ENCODE data around the gene PEAK1. TPM values are rescaled to one million over a fixed set of nuclear protein-coding genes. Genes with fewer than 3 reads are reported as not detected.

Gene PEAK1
- total RNA-seq, 1 experiment from 2014 or later: 2.5 TPM

DNA sequence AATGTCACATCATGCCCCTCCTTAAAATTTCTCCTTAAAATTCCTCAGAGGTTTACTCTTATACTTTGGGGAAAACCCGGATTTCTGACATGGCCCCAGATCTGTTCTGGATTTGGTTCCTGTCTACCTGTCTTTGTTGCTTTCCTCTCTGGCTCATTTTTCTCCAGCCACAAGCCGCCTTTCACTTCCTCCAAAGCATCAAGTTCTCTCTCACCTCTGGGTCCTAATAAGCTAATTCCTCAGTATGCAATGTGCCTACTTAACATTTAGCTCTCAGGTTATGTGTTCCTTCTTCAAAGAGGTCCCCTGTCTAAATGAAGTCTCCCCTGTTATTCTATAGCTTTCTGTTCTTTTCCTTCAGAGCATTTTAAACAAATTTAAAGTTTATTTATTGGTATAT, 16.9 kb upstream of the PEAK1 start:
- H3K27ac ChIP-seq (ENCODE audit: low read length): no peak overlapping the region
- H2AFZ ChIP-seq (ENCODE audit: low read length): no peak overlapping the region
- no peaks in the 10 kb centered on the region for H3K36me3 ChIP-seq (ENCODE audit: insufficient read depth, low read length)
- H3K4me3 ChIP-seq (ENCODE audit: low read length): no peak overlapping the region
- DNase-seq: no peak
- H3K4me2 ChIP-seq (ENCODE audit: low read depth, low read length, poor library complexity, severe bottlenecking): no peak overlapping the region
- peaks cover 13% of the 10 kb centered on the region; the same call in 1 of the 2 replicates for H3K79me2 ChIP-seq (ENCODE audit: low read length)
- H3K4me1 ChIP-seq (ENCODE audit: low read length): peaks cover 5% of the 10 kb centered on the region
- no peaks in the 10 kb centered on the region for H3K9me2 ChIP-seq (replicated peaks; ENCODE audit: insufficient read depth, low read length)
- no peak overlapping the region for H3K9ac ChIP-seq (ENCODE audit: low read length)
- H3K27me3 ChIP-seq (ENCODE audit: low read length): no peaks in the 10 kb centered on the region
- peaks cover 67% of the 10 kb centered on the region for H4K20me1 ChIP-seq (ENCODE audit: insufficient read depth, low read depth, low read length)
- no peaks in the 10 kb centered on the region for H3K9me3 ChIP-seq (ENCODE audit: low read length)

DNA sequence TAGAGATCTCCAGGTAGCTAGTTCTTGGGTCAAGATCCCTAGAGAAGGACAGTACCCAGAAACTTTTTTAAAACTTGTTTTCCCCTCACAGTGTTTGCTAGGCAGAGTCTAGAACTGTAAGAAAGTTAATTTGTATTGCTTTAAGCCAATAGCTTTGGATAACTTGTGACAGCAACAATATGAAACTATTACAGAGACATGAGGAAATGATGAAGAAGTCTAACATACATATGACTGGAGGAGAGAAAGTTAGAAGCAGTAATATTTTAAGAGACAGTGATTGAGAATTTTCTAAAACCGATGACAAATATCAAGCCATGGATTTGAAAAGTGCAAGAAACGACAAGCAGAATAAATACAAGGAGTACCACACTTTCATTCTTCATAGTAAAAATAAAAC, 10.7 kb upstream of the PEAK1 start:
- Histone ChIP-seq H3K9ac (ENCODE audit: low read length) (no peak overlapping the region), H3K27ac (ENCODE audit: low read length) (no peak overlapping the region), H4K20me1 (ENCODE audit: insufficient read depth, low read depth, low read length) (peaks cover 60% of the 10 kb centered on the region), H3K36me3 (ENCODE audit: insufficient read depth, low read length) (no peaks in the 10 kb centered on the region), H3K9me2 (replicated peaks; ENCODE audit: insufficient read depth, low read length) (no peaks in the 10 kb centered on the region), H3K4me2 (ENCODE audit: low read depth, low read length, poor library complexity, severe bottlenecking) (no peak overlapping the region), H2AFZ (ENCODE audit: low read length) (no peak overlapping the region), H3K79me2 (ENCODE audit: low read length) (peaks cover 35% of the 10 kb centered on the region), H3K4me1 (ENCODE audit: low read length) (no peaks in the 10 kb centered on the region), H3K27me3 (ENCODE audit: low read length) (no peaks in the 10 kb centered on the region), H3K9me3 (ENCODE audit: low read length) (no peaks in the 10 kb centered on the region), H3K4me3 (ENCODE audit: low read length) (no peak overlapping the region)
- DNase-seq: no peak

DNA sequence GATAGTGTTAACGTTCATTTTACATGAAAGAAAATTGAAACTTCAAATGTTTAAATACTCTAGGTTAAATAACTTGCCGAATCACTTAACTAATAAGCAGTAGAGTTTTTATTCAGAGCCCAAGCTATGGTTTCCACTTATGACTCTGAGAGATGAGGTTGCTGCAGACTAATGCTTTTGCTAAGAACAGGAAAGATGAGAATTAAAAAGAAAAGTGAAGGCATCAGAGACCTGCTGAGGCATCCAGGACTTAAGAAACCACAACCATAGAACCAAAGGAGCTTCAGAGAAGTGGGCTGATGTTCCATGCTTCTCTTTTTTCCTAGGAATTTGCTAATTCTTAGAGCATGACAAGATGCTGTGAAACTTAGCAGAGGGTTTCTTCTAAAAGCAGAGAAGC, 10.3 kb upstream of the PEAK1 start:
- H3K79me2 ChIP-seq (ENCODE audit: low read length): peaks cover 35% of the 10 kb centered on the region
- no peak overlapping the region for H3K27ac ChIP-seq (ENCODE audit: low read length)
- H3K4me2 ChIP-seq (ENCODE audit: low read depth, low read length, poor library complexity, severe bottlenecking): no peak overlapping the region
- H2AFZ ChIP-seq (ENCODE audit: low read length): no peak overlapping the region
- H3K9ac ChIP-seq (ENCODE audit: low read length): no peak overlapping the region
- no peak for DNase-seq
- H3K27me3 ChIP-seq (ENCODE audit: low read length): no peaks in the 10 kb centered on the region
- peaks cover 60% of the 10 kb centered on the region for H4K20me1 ChIP-seq (ENCODE audit: insufficient read depth, low read depth, low read length)
- H3K4me1 ChIP-seq (ENCODE audit: low read length): no peaks in the 10 kb centered on the region
- no peaks in the 10 kb centered on the region for H3K9me3 ChIP-seq (ENCODE audit: low read length)
- no peaks in the 10 kb centered on the region for H3K36me3 ChIP-seq (ENCODE audit: insufficient read depth, low read length)
- H3K4me3 ChIP-seq (ENCODE audit: low read length): no peak overlapping the region
- no peaks in the 10 kb centered on the region for H3K9me2 ChIP-seq (replicated peaks; ENCODE audit: insufficient read depth, low read length)

DNA sequence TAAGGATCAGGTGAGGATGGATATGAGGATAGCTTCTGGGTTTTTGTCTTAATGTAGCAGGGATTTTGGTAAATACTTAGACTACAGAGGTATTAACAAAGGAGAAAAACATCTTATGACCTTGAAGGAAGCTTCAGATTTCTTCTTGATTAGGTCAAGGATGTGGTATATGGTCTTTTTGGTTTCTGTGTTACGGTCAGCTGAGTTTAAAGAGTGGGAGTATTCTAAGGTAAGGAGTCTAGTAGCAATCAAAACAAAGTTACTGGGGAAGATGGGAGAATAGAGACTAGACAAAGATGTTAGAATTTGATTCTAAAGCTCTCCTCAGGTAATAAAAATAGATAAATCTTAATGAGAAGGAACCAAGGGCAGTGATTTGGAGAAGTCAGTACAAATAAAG, 7.0 kb upstream of the PEAK1 start:
- no peak for DNase-seq
- H3K27ac ChIP-seq (ENCODE audit: low read length): no peak overlapping the region

DNA sequence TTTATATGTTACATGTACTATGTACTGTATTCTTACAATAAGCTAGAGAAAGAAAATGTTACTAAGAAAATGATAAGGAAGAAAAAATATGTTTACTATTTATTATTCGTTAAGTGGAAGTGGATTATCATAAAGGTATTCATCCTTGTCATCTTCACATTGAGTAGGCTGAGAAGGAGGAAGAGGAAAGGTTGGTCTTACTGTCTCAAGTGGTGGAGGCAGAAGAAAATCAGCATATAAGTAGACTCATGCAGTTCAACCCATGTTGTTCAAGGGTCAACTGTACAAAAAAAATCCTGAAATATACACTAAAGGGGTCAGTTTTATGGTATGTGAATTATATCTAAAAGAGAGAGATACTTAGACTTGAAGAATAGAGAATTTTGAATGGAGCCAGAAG, 6.5 kb upstream of the PEAK1 start:
- no peak overlapping the region for H3K9ac ChIP-seq (ENCODE audit: low read length)
- H3K9me3 ChIP-seq (ENCODE audit: low read length): no peaks in the 10 kb centered on the region
- no peak overlapping the region for H3K4me3 ChIP-seq (ENCODE audit: low read length)
- no peak for DNase-seq
- no peaks in the 10 kb centered on the region for H3K27me3 ChIP-seq (ENCODE audit: low read length)
- no peak overlapping the region for H3K4me2 ChIP-seq (ENCODE audit: low read depth, low read length, poor library complexity, severe bottlenecking)
- no peaks in the 10 kb centered on the region for H3K9me2 ChIP-seq (replicated peaks; ENCODE audit: insufficient read depth, low read length)
- no peak overlapping the region for H2AFZ ChIP-seq (ENCODE audit: low read length)
- H4K20me1 ChIP-seq (ENCODE audit: insufficient read depth, low read depth, low read length): peaks cover 54% of the 10 kb centered on the region
- H3K4me1 ChIP-seq (ENCODE audit: low read length): peaks cover 8% of the 10 kb centered on the region
- H3K36me3 ChIP-seq (ENCODE audit: insufficient read depth, low read length): no peaks in the 10 kb centered on the region
- peaks cover 38% of the 10 kb centered on the region for H3K79me2 ChIP-seq (ENCODE audit: low read length)
- H3K27ac ChIP-seq (ENCODE audit: low read length): no peak overlapping the region

More for the DNA sequence above, 7.0 kb upstream of the PEAK1 start:
- Histone ChIP-seq H4K20me1 (ENCODE audit: insufficient read depth, low read depth, low read length) (peaks cover 57% of the 10 kb centered on the region), H3K27me3 (ENCODE audit: low read length) (no peaks in the 10 kb centered on the region), H3K9me2 (replicated peaks; ENCODE audit: insufficient read depth, low read length) (no peaks in the 10 kb centered on the region), H3K4me2 (ENCODE audit: low read depth, low read length, poor library complexity, severe bottlenecking) (no peak overlapping the region), H3K4me3 (ENCODE audit: low read length) (no peak overlapping the region), H3K9me3 (ENCODE audit: low read length) (no peaks in the 10 kb centered on the region), H2AFZ (ENCODE audit: low read length) (no peak overlapping the region), H3K4me1 (ENCODE audit: low read length) (peaks cover 3% of the 10 kb centered on the region), H3K36me3 (ENCODE audit: insufficient read depth, low read length) (no peaks in the 10 kb centered on the region), H3K9ac (ENCODE audit: low read length) (no peak overlapping the region), H3K79me2 (ENCODE audit: low read length) (peaks cover 34% of the 10 kb centered on the region)

DNA sequence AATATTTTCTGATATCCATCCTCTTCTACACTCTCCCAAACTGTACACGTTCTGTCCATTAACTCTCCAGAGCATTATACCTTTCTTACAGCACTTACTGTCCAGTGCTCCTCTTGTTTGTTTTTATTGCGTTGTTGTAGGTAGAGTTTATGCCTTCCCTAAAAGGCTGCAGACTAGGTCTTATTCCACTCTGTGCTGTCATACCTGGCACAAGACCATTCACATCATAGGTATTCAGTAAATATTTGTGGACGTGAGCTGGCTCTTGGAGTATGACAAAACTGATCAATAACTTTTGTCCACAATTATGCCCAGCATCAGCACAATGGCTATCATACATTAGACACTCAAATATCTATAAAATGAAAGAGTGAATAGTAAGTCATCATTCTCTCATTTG, 5.2 kb upstream of the PEAK1 start:
- Histone ChIP-seq H3K27ac (ENCODE audit: low read length) (no peak overlapping the region), H3K4me3 (ENCODE audit: low read length) (no peak overlapping the region), H3K4me2 (ENCODE audit: low read depth, low read length, poor library complexity, severe bottlenecking) (no peak overlapping the region)

DNA sequence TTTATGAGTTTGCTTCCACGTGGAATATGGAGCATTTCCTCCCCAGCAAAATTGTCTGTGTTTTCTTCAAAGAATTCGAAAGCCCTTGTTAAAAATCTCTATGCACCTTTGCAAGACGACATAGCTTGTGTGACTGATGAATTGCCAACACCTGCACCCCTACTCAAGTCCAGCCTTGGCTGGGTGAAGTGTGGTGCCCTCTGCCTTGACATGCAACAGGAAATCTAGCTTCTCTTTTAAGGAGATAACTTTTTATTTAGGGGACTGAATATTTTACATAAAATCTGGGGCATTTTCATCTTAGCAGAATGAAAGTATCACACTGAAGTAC, 1.4 kb upstream of the PEAK1 start:
- Histone ChIP-seq H2AFZ (ENCODE audit: low read length) (peak overlapping the region; percentile 90; the same call in 1 of the 2 replicates), H3K4me3 (ENCODE audit: low read length) (peak overlapping the region; percentile 80), H3K4me2 (ENCODE audit: low read depth, low read length, poor library complexity, severe bottlenecking) (peak overlapping the region; percentile 94), H3K9ac (ENCODE audit: low read length) (peak overlapping the region; percentile 81), H3K27me3 (ENCODE audit: low read length) (no peaks in the 10 kb centered on the region), H3K9me2 (replicated peaks; ENCODE audit: insufficient read depth, low read length) (no peaks in the 10 kb centered on the region), H3K36me3 (ENCODE audit: insufficient read depth, low read length) (no peaks in the 10 kb centered on the region), H3K9me3 (ENCODE audit: low read length) (no peaks in the 10 kb centered on the region), H3K79me2 (ENCODE audit: low read length) (peaks cover 13% of the 10 kb centered on the region), H4K20me1 (ENCODE audit: insufficient read depth, low read depth, low read length) (peaks cover 28% of the 10 kb centered on the region), H3K4me1 (ENCODE audit: low read length) (peaks cover 16% of the 10 kb centered on the region), H3K27ac (ENCODE audit: low read length) (no peak overlapping the region; the same call in 1 of the 2 replicates)
- peak; percentile 55 for DNase-seq

More for the DNA sequence above, 5.2 kb upstream of the PEAK1 start:
- DNase-seq: no peak
- H2AFZ ChIP-seq (ENCODE audit: low read length): no peak overlapping the region
- H3K36me3 ChIP-seq (ENCODE audit: insufficient read depth, low read length): no peaks in the 10 kb centered on the region
- H3K4me1 ChIP-seq (ENCODE audit: low read length): peaks cover 8% of the 10 kb centered on the region
- no peaks in the 10 kb centered on the region for H3K9me3 ChIP-seq (ENCODE audit: low read length)
- peaks cover 30% of the 10 kb centered on the region for H3K79me2 ChIP-seq (ENCODE audit: low read length)
- no peak overlapping the region for H3K9ac ChIP-seq (ENCODE audit: low read length)
- peaks cover 45% of the 10 kb centered on the region for H4K20me1 ChIP-seq (ENCODE audit: insufficient read depth, low read depth, low read length)
- H3K9me2 ChIP-seq (replicated peaks; ENCODE audit: insufficient read depth, low read length): no peaks in the 10 kb centered on the region
- no peaks in the 10 kb centered on the region for H3K27me3 ChIP-seq (ENCODE audit: low read length)

DNA sequence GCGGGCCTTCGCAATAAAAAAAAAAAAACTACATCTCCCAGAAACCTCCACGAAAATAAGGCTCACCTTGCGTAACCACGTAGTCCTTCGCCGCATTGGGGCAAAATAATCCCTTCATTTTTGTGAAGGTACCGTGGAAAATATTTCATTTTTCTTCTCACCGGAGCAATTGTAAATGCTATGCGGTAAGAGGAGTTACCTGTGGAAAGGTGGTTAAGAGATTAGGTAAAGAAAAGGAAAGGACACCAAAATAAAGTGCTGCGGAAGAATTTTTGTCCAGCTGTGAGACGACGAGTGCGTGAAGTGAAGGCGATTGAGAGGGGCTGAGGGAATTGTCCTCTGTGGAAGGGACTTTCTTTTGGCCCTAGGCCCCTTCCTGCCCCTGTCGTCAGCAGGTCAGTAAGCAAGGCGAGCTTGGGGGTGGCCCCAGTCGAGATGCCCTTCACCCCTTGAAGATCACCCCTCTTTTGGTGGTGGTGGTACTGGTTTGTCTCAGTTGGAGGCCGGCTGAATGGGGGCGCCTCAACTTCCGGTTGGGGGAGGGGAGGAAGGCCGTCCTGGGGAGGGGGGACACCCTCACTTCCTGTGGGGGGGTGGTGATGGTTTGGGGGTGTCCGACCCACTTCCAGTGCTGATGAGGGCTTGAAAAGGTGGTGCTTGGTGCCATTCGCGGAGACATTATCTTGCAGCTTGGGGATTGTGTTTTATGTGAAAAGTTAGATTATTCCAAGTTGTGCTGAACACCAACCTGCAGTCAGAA, 886 bp upstream of the PEAK1 start, which contains the start of gene HMG20A:
TSS of gene HMG20A (plus strand) at position 279 of the 760 bp plus-strand sequence. CDS start 37,520 bp downstream, outside the sequence.
- Histone ChIP-seq H3K79me2 (ENCODE audit: low read length) (peaks cover 11% of the 10 kb centered on the region), H3K27me3 (ENCODE audit: low read length) (no peaks in the 10 kb centered on the region), H4K20me1 (ENCODE audit: insufficient read depth, low read depth, low read length) (peaks cover 25% of the 10 kb centered on the region), H3K9ac (ENCODE audit: low read length) (peak within 1 kb of the TSS; percentile 81), H3K4me2 (ENCODE audit: low read depth, low read length, poor library complexity, severe bottlenecking) (peak within 1 kb of the TSS; percentile 94), H3K4me1 (ENCODE audit: low read length) (peaks cover 16% of the 10 kb centered on the region), H3K36me3 (ENCODE audit: insufficient read depth, low read length) (no peaks in the 10 kb centered on the region), H3K27ac (ENCODE audit: low read length) (peak within 1 kb of the TSS; percentile 70), H2AFZ (ENCODE audit: low read length) (peak within 1 kb of the TSS; percentile 90), H3K9me3 (ENCODE audit: low read length) (no peaks in the 10 kb centered on the region), H3K4me3 (ENCODE audit: low read length) (peak within 1 kb of the TSS; percentile 80), H3K9me2 (replicated peaks; ENCODE audit: insufficient read depth, low read length) (no peaks in the 10 kb centered on the region)
- DNase-seq: peak; percentile 88

Measured in Karpas-422 (cell line).